Karpas-422 (cell line): Measurements from ENCODE around the gene NGEF. TPM values are rescaled to one million over a fixed set of nuclear protein-coding genes. Genes with fewer than 3 reads are reported as not detected.

Experiments
- DNase-seq: peaks from one replicate; pipeline ENCODE4 v3.0.0-alpha.2; 2015
- H2AFZ ChIP-seq: fragments of 200-600 bp; sonication (generic); 2 replicates; pipeline ENCODE4 v1.6.1; 2014; ENCODE audit warnings: antibody characterized with exemption, low read length, mixed read lengths
- H3K27ac ChIP-seq: fragments of 200-600 bp; sonication (generic); 2 replicates; pipeline ENCODE4 v1.5.1; 2014; ENCODE audit warnings: mild to moderate bottlenecking, low read length, moderate library complexity
- H3K27me3 ChIP-seq: fragments of 200-600 bp; sonication (generic); 2 replicates; pipeline ENCODE4 v1.6.1; 2014; ENCODE audit warnings: low read length, mixed read lengths
- H3K36me3 ChIP-seq: fragments of 200-600 bp; sonication (generic); 2 replicates; pipeline ENCODE4 v1.6.1; 2014; ENCODE audit warnings: low read length, mixed read lengths; ENCODE audit not compliant: insufficient read depth
- H3K4me1 ChIP-seq: fragments of 200-600 bp; sonication (generic); 2 replicates; pipeline ENCODE4 v1.6.1; 2014; ENCODE audit warnings: mild to moderate bottlenecking, low read length, mixed read lengths
- H3K4me2 ChIP-seq: fragments of 200-600 bp; sonication (generic); 2 replicates; pipeline ENCODE4 v1.6.1; 2014; ENCODE audit warnings: low read length, low read depth, mild to moderate bottlenecking; ENCODE audit not compliant: poor library complexity, severe bottlenecking
- H3K4me3 ChIP-seq: fragments of 200-600 bp; sonication (generic); 2 replicates; pipeline ENCODE4 v1.5.1; 2014; ENCODE audit warnings: mild to moderate bottlenecking, antibody characterized with exemption, low read length, mixed read lengths
- H3K79me2 ChIP-seq: fragments of 200-600 bp; sonication (generic); 2 replicates; pipeline ENCODE4 v1.6.1; 2014; ENCODE audit warnings: mild to moderate bottlenecking, low read length, mixed read lengths
- H3K9ac ChIP-seq: fragments of 200-600 bp; sonication (generic); 2 replicates; pipeline ENCODE4 v1.6.0; 2014; ENCODE audit warnings: low read length
- H3K9me2 ChIP-seq: fragments of 200-600 bp; sonication (generic), shearing (Covaris generic); replicated peaks from 2 replicates; pipeline ENCODE4 v1.6.0; 2014; ENCODE audit warnings: mild to moderate bottlenecking, low read length, moderate library complexity; ENCODE audit not compliant: insufficient read depth
- H3K9me3 ChIP-seq: fragments of 300-700, 200-600 bp; sonication (generic); 2 replicates; pipeline ENCODE4 v1.6.1; 2014; ENCODE audit warnings: low read length, mixed read lengths
- H4K20me1 ChIP-seq: fragments of 200-600 bp; sonication (generic); 2 replicates; pipeline ENCODE4 v1.6.1; 2014; ENCODE audit warnings: mild to moderate bottlenecking, antibody characterized with exemption, low read length, low read depth; ENCODE audit not compliant: insufficient read depth
- total RNA-seq: library from RNA; depleted of rRNA; stranded (reverse); fragments of >200 nt; shearing (Covaris generic); gene quantifications from 2 replicates; pipeline ENCODE4 v1.2.3, GENCODE V29; 2014; ENCODE audit warnings: low replicate concordance

NGEF gene
- total RNA-seq, 1 experiment from 2014 or later, result not detected

- Histone ChIP-seq H2AFZ (no peak overlapping the region), H3K36me3 (no peaks in the 10 kb centered on the region), H3K4me2 (no peak overlapping the region), H3K9me3 (no peaks in the 10 kb centered on the region), H4K20me1 (no peaks in the 10 kb centered on the region), H3K9ac (no peak overlapping the region), H3K4me3 (no peak overlapping the region), H3K27ac (no peak overlapping the region), H3K4me1 (no peaks in the 10 kb centered on the region), H3K79me2 (no peaks in the 10 kb centered on the region), H3K9me2 (no peaks in the 10 kb centered on the region), H3K27me3 (no peaks in the 10 kb centered on the region)
- no peak for DNase-seq
Observed at GRCh38 chr2:232875256-232876121, 137.6 kb downstream of the NGEF start.

GRCh38 chr2:232874677-232875223 is 138.3 kb downstream of the NGEF start:
- no peaks in the 10 kb centered on the region for H4K20me1 ChIP-seq
- H3K9me3 ChIP-seq, result no peaks in the 10 kb centered on the region
- no peaks in the 10 kb centered on the region for H3K4me1 ChIP-seq
- H3K27ac ChIP-seq, result no peak overlapping the region
- no peaks in the 10 kb centered on the region for H3K79me2 ChIP-seq
- H3K36me3 ChIP-seq, result no peaks in the 10 kb centered on the region
- no peak overlapping the region for H3K4me3 ChIP-seq
- DNase-seq, result no peak
- H3K27me3 ChIP-seq, result no peaks in the 10 kb centered on the region
- no peak overlapping the region for H2AFZ ChIP-seq
- H3K9ac ChIP-seq, result no peak overlapping the region
- no peak overlapping the region for H3K4me2 ChIP-seq
- no peaks in the 10 kb centered on the region for H3K9me2 ChIP-seq

GRCh38 chr2:232873909-232874641 is 139.0 kb downstream of the NGEF start:
- no peaks in the 10 kb centered on the region for H3K79me2 ChIP-seq
- DNase-seq, result no peak
- H2AFZ ChIP-seq, result no peak overlapping the region
- no peaks in the 10 kb centered on the region for H4K20me1 ChIP-seq
- no peak overlapping the region for H3K9ac ChIP-seq
- H3K9me3 ChIP-seq, result no peaks in the 10 kb centered on the region
- no peaks in the 10 kb centered on the region for H3K27me3 ChIP-seq
- no peaks in the 10 kb centered on the region for H3K9me2 ChIP-seq
- no peak overlapping the region for H3K27ac ChIP-seq
- H3K4me2 ChIP-seq, result no peak overlapping the region
- no peak overlapping the region for H3K4me3 ChIP-seq
- H3K36me3 ChIP-seq, result no peaks in the 10 kb centered on the region
- H3K4me1 ChIP-seq, result no peaks in the 10 kb centered on the region

GRCh38 chr2:232873292-232873908 is 139.7 kb downstream of the NGEF start:
- H3K4me2 ChIP-seq, result no peak overlapping the region
- H3K9me3 ChIP-seq, result no peaks in the 10 kb centered on the region
- no peaks in the 10 kb centered on the region for H3K9me2 ChIP-seq
- no peaks in the 10 kb centered on the region for H3K36me3 ChIP-seq
- no peak overlapping the region for H3K4me3 ChIP-seq
- H3K27ac ChIP-seq, result no peak overlapping the region
- H3K27me3 ChIP-seq, result no peaks in the 10 kb centered on the region
- DNase-seq, result no peak
- H2AFZ ChIP-seq, result no peak overlapping the region
- no peak overlapping the region for H3K9ac ChIP-seq
- H4K20me1 ChIP-seq, result no peaks in the 10 kb centered on the region
- H3K4me1 ChIP-seq, result no peaks in the 10 kb centered on the region
- no peaks in the 10 kb centered on the region for H3K79me2 ChIP-seq

GRCh38 chr2:232872826-232873225 is 140.2 kb downstream of the NGEF start:
- no peak overlapping the region for H3K27ac ChIP-seq
- H3K9ac ChIP-seq, result no peak overlapping the region
- H2AFZ ChIP-seq, result no peak overlapping the region
- no peaks in the 10 kb centered on the region for H3K27me3 ChIP-seq
- H3K9me3 ChIP-seq, result no peaks in the 10 kb centered on the region
- H3K36me3 ChIP-seq, result no peaks in the 10 kb centered on the region
- no peak overlapping the region for H3K4me2 ChIP-seq
- no peak overlapping the region for H3K4me3 ChIP-seq
- no peaks in the 10 kb centered on the region for H3K4me1 ChIP-seq
- no peaks in the 10 kb centered on the region for H3K79me2 ChIP-seq
- no peaks in the 10 kb centered on the region for H4K20me1 ChIP-seq
- no peak for DNase-seq
- H3K9me2 ChIP-seq, result no peaks in the 10 kb centered on the region

- Histone ChIP-seq H3K79me2 (no peaks in the 10 kb centered on the region), H3K27ac (no peak overlapping the region), H3K36me3 (no peaks in the 10 kb centered on the region), H2AFZ (no peak overlapping the region), H3K27me3 (no peaks in the 10 kb centered on the region), H4K20me1 (no peaks in the 10 kb centered on the region), H3K4me1 (no peaks in the 10 kb centered on the region), H3K4me2 (no peak overlapping the region), H3K9ac (no peak overlapping the region), H3K9me3 (no peaks in the 10 kb centered on the region), H3K9me2 (no peaks in the 10 kb centered on the region), H3K4me3 (no peak overlapping the region)
- DNase-seq, result no peak
Observed at GRCh38 chr2:232871835-232872736, 141.0 kb downstream of the NGEF start.

- H3K4me1 ChIP-seq, result no peaks in the 10 kb centered on the region
- H3K4me3 ChIP-seq, result no peak overlapping the region
- no peaks in the 10 kb centered on the region for H4K20me1 ChIP-seq
- no peaks in the 10 kb centered on the region for H3K36me3 ChIP-seq
- no peaks in the 10 kb centered on the region for H3K9me2 ChIP-seq
- no peak overlapping the region for H2AFZ ChIP-seq
- no peaks in the 10 kb centered on the region for H3K79me2 ChIP-seq
- H3K9ac ChIP-seq, result no peak overlapping the region
- H3K27ac ChIP-seq, result no peak overlapping the region
- H3K9me3 ChIP-seq, result no peaks in the 10 kb centered on the region
- H3K27me3 ChIP-seq, result no peaks in the 10 kb centered on the region
- DNase-seq, result no peak
- no peak overlapping the region for H3K4me2 ChIP-seq
Observed at GRCh38 chr2:232871418-232871834, 141.6 kb downstream of the NGEF start.
